ENCODE data around the gene PITHD1. TPM values are rescaled to one million over a fixed set of nuclear protein-coding genes. Genes with fewer than 3 reads are reported as not detected.

The PITHD1 gene
- total and polyA plus RNA-seq, 2 donors: 89.1 to 118 TPM

- Histone ChIP-seq H3K4me1 (ENCODE audit: control insufficient read depth in 2 of 2, insufficient read depth in 2 of 2, low read length in 2 of 2) (peaks cover 8 to 10% of the 10 kb centered on the region in 2 donors), H3K27me3 (ENCODE audit: control insufficient read depth in 2 of 2, insufficient read depth in 1 of 2, low read length in 1 of 2) (no peaks in the 10 kb centered on the region), H3K9me3 (ENCODE audit: control insufficient read depth in 2 of 2, insufficient read depth in 1 of 2, low read length in 1 of 2) (no peaks in the 10 kb centered on the region), H3K4me3 (ENCODE audit: low read length in 2 of 2) (peak within 1 kb of the TSS; percentile 71 to 94), H3K27ac (ENCODE audit: low read depth in 1 of 2, low read length in 1 of 2) (peak within 1 kb of the TSS; percentile 72 to 92), H3K36me3 (ENCODE audit: control insufficient read depth in 2 of 2, insufficient read depth in 2 of 2, low read length in 1 of 2) (peaks cover 0 to 18% of the 10 kb centered on the region in 2 donors)
- WGBS: under 1% methylated on average over 119 of the region's 119 CpGs
- peak in 8 of 9 donors; percentile 55 to 89 (median 72) for DNase-seq (ENCODE audit: low read depth in 6 of 9, low spot score in 9 of 9)
These were observed 34.7 kb upstream of the PITHD1 start, which contains the start of gene ELOA for GRCh38 chr1:23743287-23744152. TSS of gene ELOA (plus strand) at chr1:23743471. CDS start at chr1:23743504, 33 bp downstream.

- WGBS: 77% methylated on average over 1 of the region's 1 CpG
- no peak overlapping the region for H3K4me3 ChIP-seq (ENCODE audit: low read length in 2 of 2)
These were observed 32.7 kb upstream of the PITHD1 start for GRCh38 chr1:23745515-23745914.

GRCh38 chr1:23748016-23748415, 30.2 kb upstream of the PITHD1 start:
- no peak overlapping the region for H3K4me3 ChIP-seq (ENCODE audit: low read length in 2 of 2)
- H3K4me1 ChIP-seq (ENCODE audit: control insufficient read depth in 2 of 2, insufficient read depth in 2 of 2, low read length in 2 of 2): peaks cover 8 to 9% of the 10 kb centered on the region in 2 donors

More at GRCh38 chr1:23745515-23745914, 32.7 kb upstream of the PITHD1 start:
- Histone ChIP-seq H3K27ac (ENCODE audit: low read depth in 1 of 2, low read length in 1 of 2) (no peak overlapping the region), H3K9me3 (ENCODE audit: control insufficient read depth in 2 of 2, insufficient read depth in 1 of 2, low read length in 1 of 2) (no peaks in the 10 kb centered on the region), H3K27me3 (ENCODE audit: control insufficient read depth in 2 of 2, insufficient read depth in 1 of 2, low read length in 1 of 2) (no peaks in the 10 kb centered on the region), H3K36me3 (ENCODE audit: control insufficient read depth in 2 of 2, insufficient read depth in 2 of 2, low read length in 1 of 2) (peaks cover 4 to 26% of the 10 kb centered on the region in 2 donors), H3K4me1 (ENCODE audit: control insufficient read depth in 2 of 2, insufficient read depth in 2 of 2, low read length in 2 of 2) (peaks cover 8 to 10% of the 10 kb centered on the region in 2 donors)
- DNase-seq (ENCODE audit: low read depth in 6 of 9, low spot score in 9 of 9): peak in 2 of 9 donors; percentile 12 to 30

DNA sequence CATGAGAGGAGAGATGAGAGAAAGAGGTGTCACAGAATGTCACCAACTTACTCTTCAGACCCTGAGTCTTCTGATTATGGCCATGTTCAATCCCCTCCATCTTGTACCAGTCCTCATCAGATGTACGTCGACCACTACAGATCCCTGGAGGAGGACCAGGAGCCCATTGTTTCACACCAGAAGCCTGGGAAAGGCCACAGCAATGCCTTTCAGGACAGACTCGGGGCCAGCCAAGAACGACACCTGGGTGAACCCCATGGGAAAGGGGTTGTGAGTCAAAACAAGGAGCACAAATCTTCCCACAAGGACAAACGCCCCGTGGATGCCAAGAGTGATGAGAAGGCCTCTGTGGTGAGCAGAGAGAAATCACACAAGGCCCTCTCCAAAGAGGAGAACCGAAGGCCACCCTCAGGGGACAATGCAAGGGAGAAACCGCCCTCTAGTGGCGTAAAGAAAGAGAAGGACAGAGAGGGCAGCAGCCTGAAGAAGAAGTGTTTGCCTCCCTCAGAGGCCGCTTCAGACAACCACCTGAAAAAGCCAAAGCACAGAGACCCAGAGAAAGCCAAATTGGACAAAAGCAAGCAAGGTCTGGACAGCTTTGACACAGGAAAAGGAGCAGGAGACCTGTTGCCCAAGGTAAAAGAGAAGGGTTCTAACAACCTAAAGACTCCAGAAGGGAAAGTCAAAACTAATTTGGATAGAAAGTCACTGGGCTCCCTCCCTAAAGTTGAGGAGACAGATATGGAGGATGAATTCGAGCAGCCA, 27.0 kb upstream of the PITHD1 start:
- no peak overlapping the region for H3K4me3 ChIP-seq (ENCODE audit: low read length in 2 of 2)
- 89% methylated on average over 11 of the region's 11 CpGs for WGBS
- H3K4me1 ChIP-seq (ENCODE audit: control insufficient read depth in 2 of 2, insufficient read depth in 2 of 2, low read length in 2 of 2): peaks cover 3 to 4% of the 10 kb centered on the region in 2 donors
- no peak overlapping the region for H3K27ac ChIP-seq (ENCODE audit: low read depth in 1 of 2, low read length in 1 of 2)
- DNase-seq (ENCODE audit: low read depth in 6 of 9, low spot score in 9 of 9): peak in 3 of 9 donors; percentile 21 to 62 (median 48)
- no peaks in the 10 kb centered on the region for H3K9me3 ChIP-seq (ENCODE audit: control insufficient read depth in 2 of 2, insufficient read depth in 1 of 2, low read length in 1 of 2)
- H3K27me3 ChIP-seq (ENCODE audit: control insufficient read depth in 2 of 2, insufficient read depth in 1 of 2, low read length in 1 of 2): no peaks in the 10 kb centered on the region
- H3K36me3 ChIP-seq (ENCODE audit: control insufficient read depth in 2 of 2, insufficient read depth in 2 of 2, low read length in 1 of 2): peaks cover 61 to 83% of the 10 kb centered on the region in 2 donors

More at GRCh38 chr1:23748016-23748415, 30.2 kb upstream of the PITHD1 start:
- Histone ChIP-seq H3K27me3 (ENCODE audit: control insufficient read depth in 2 of 2, insufficient read depth in 1 of 2, low read length in 1 of 2) (no peaks in the 10 kb centered on the region), H3K36me3 (ENCODE audit: control insufficient read depth in 2 of 2, insufficient read depth in 2 of 2, low read length in 1 of 2) (peaks cover 29 to 51% of the 10 kb centered on the region in 2 donors), H3K9me3 (ENCODE audit: control insufficient read depth in 2 of 2, insufficient read depth in 1 of 2, low read length in 1 of 2) (no peaks in the 10 kb centered on the region), H3K27ac (ENCODE audit: low read depth in 1 of 2, low read length in 1 of 2) (no peak overlapping the region)
- WGBS: 94% methylated on average over 3 of the region's 3 CpGs
- DNase-seq (ENCODE audit: low read depth in 6 of 9, low spot score in 9 of 9): no peak

- Histone ChIP-seq H3K27me3 (ENCODE audit: control insufficient read depth in 2 of 2, insufficient read depth in 1 of 2, low read length in 1 of 2) (no peaks in the 10 kb centered on the region), H3K36me3 (ENCODE audit: control insufficient read depth in 2 of 2, insufficient read depth in 2 of 2, low read length in 1 of 2) (peaks cover 67 to 86% of the 10 kb centered on the region in 2 donors), H3K4me3 (ENCODE audit: low read length in 2 of 2) (no peak overlapping the region), H3K9me3 (ENCODE audit: control insufficient read depth in 2 of 2, insufficient read depth in 1 of 2, low read length in 1 of 2) (no peaks in the 10 kb centered on the region), H3K27ac (ENCODE audit: low read depth in 1 of 2, low read length in 1 of 2) (no peak overlapping the region), H3K4me1 (ENCODE audit: control insufficient read depth in 2 of 2, insufficient read depth in 2 of 2, low read length in 2 of 2) (peaks cover 3 to 4% of the 10 kb centered on the region in 2 donors)
- WGBS: 95% methylated on average over 4 of the region's 4 CpGs
- no peak for DNase-seq (ENCODE audit: low read depth in 6 of 9, low spot score in 9 of 9)
These were observed 26.4 kb upstream of the PITHD1 start for GRCh38 chr1:23751815-23752200.

DNA sequence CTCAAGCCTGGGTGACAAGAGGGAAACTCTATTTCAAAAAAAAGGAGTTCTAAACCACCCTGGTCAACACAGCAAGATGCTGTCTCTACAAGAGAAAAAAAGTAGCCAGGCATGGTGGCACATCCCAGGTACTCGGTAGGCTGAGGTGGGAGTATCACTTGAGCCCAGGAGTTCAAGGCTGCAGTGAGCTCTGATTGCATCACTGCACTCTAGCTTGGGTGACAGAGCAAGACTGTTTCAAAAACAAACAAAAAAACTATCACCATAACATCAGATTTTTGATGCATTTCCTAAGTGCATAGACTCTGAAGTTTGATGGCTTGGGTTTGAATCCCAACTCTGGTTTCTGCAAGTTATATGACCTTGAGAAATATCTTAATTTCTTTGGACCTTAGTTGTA, 25.3 kb upstream of the PITHD1 start:
- H3K27me3 ChIP-seq (ENCODE audit: control insufficient read depth in 2 of 2, insufficient read depth in 1 of 2, low read length in 1 of 2): no peaks in the 10 kb centered on the region
- no peaks in the 10 kb centered on the region for H3K9me3 ChIP-seq (ENCODE audit: control insufficient read depth in 2 of 2, insufficient read depth in 1 of 2, low read length in 1 of 2)
- DNase-seq (ENCODE audit: low read depth in 6 of 9, low spot score in 9 of 9): no peak
- peaks cover 0 to 4% of the 10 kb centered on the region in 2 donors for H3K4me1 ChIP-seq (ENCODE audit: control insufficient read depth in 2 of 2, insufficient read depth in 2 of 2, low read length in 2 of 2)
- H3K4me3 ChIP-seq (ENCODE audit: low read length in 2 of 2): no peak overlapping the region
- no peak overlapping the region for H3K27ac ChIP-seq (ENCODE audit: low read depth in 1 of 2, low read length in 1 of 2)
- WGBS: 98% methylated on average over 1 of the region's 1 CpG
- peaks cover 78 to 83% of the 10 kb centered on the region in 2 donors for H3K36me3 ChIP-seq (ENCODE audit: control insufficient read depth in 2 of 2, insufficient read depth in 2 of 2, low read length in 1 of 2)

- no peak for DNase-seq (ENCODE audit: low read depth in 6 of 9, low spot score in 9 of 9)
- no peaks in the 10 kb centered on the region for H3K9me3 ChIP-seq (ENCODE audit: control insufficient read depth in 2 of 2, insufficient read depth in 1 of 2, low read length in 1 of 2)
- H3K4me3 ChIP-seq (ENCODE audit: low read length in 2 of 2): no peak overlapping the region
- H3K27me3 ChIP-seq (ENCODE audit: control insufficient read depth in 2 of 2, insufficient read depth in 1 of 2, low read length in 1 of 2): no peaks in the 10 kb centered on the region
- H3K36me3 ChIP-seq (ENCODE audit: control insufficient read depth in 2 of 2, insufficient read depth in 2 of 2, low read length in 1 of 2): peaks cover 91 to 92% of the 10 kb centered on the region in 2 donors
- no peaks in the 10 kb centered on the region for H3K4me1 ChIP-seq (ENCODE audit: control insufficient read depth in 2 of 2, insufficient read depth in 2 of 2, low read length in 2 of 2)
- H3K27ac ChIP-seq (ENCODE audit: low read depth in 1 of 2, low read length in 1 of 2): no peak overlapping the region
- 97% methylated on average over 3 of the region's 3 CpGs for WGBS
These were observed 21.5 kb upstream of the PITHD1 start for GRCh38 chr1:23756676-23757075.

DNA sequence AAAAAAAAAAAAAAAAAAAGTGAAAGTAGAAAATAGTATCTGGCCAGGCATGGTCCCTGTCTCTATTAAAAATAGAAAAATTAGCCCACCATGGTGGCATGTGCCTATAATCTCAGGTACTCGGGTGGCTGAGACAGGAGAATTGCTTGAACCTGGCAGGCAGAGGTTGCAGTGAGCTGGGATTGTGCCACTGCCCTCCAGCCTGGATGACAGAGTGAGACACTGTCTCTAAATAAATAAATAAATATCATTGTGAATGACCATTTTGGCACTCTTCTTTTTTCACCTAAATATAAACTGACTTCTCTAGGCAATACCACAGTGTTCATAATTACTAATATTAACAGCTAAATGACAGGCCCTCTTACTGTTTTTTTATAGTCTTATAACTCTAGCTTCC, 20.4 kb upstream of the PITHD1 start:
- no peak for DNase-seq (ENCODE audit: low read depth in 6 of 9, low spot score in 9 of 9)
- 98% methylated on average over 1 of the region's 1 CpG for WGBS
- no peaks in the 10 kb centered on the region for H3K27me3 ChIP-seq (ENCODE audit: control insufficient read depth in 2 of 2, insufficient read depth in 1 of 2, low read length in 1 of 2)
- H3K36me3 ChIP-seq (ENCODE audit: control insufficient read depth in 2 of 2, insufficient read depth in 2 of 2, low read length in 1 of 2): peaks cover 86 to 90% of the 10 kb centered on the region in 2 donors
- no peaks in the 10 kb centered on the region for H3K4me1 ChIP-seq (ENCODE audit: control insufficient read depth in 2 of 2, insufficient read depth in 2 of 2, low read length in 2 of 2)
- no peak overlapping the region for H3K27ac ChIP-seq (ENCODE audit: low read depth in 1 of 2, low read length in 1 of 2)
- no peak overlapping the region for H3K4me3 ChIP-seq (ENCODE audit: low read length in 2 of 2)
- H3K9me3 ChIP-seq (ENCODE audit: control insufficient read depth in 2 of 2, insufficient read depth in 1 of 2, low read length in 1 of 2): no peaks in the 10 kb centered on the region

DNA sequence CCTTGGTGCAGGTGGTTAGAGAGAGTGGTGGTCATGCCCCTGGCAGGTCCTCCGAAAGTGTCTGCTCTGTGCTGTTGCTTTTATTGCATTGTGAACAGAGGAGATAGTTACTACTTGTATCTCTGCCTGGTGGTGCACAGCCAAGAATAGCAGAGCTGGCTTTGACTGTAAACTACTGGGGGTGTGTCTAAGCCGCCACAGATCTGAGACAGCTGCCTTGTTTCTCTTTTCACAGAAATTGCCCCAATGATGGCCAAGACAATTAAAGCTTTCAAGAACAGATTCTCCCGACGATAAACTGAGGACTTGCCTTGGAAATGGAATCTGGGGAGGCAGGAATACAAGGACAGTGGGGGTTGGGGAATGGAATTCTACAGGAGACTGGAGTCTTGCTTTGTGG, 18.9 kb upstream of the PITHD1 start:
- Histone ChIP-seq H3K27ac (ENCODE audit: low read depth in 1 of 2, low read length in 1 of 2) (no peak overlapping the region), H3K4me1 (ENCODE audit: control insufficient read depth in 2 of 2, insufficient read depth in 2 of 2, low read length in 2 of 2) (no peaks in the 10 kb centered on the region), H3K9me3 (ENCODE audit: control insufficient read depth in 2 of 2, insufficient read depth in 1 of 2, low read length in 1 of 2) (no peaks in the 10 kb centered on the region), H3K4me3 (ENCODE audit: low read length in 2 of 2) (no peak overlapping the region), H3K27me3 (ENCODE audit: control insufficient read depth in 2 of 2, insufficient read depth in 1 of 2, low read length in 1 of 2) (no peaks in the 10 kb centered on the region), H3K36me3 (ENCODE audit: control insufficient read depth in 2 of 2, insufficient read depth in 2 of 2, low read length in 1 of 2) (peaks cover 75 to 79% of the 10 kb centered on the region in 2 donors)
- 96% methylated on average over 4 of the region's 4 CpGs for WGBS
- DNase-seq (ENCODE audit: low read depth in 6 of 9, low spot score in 9 of 9): no peak
